Endothelial cell of umbilical vein (primary cell): ENCODE measurements around the gene PHEX. TPM values are rescaled to one million over a fixed set of nuclear protein-coding genes. Genes with fewer than 3 reads are reported as not detected.

Experiments
- BruUV-seq: library from RNA; stranded (reverse); fragments of 400-500 nt; replicated peaks from 2 replicates; lab custom pipeline; 2021; lab: Mats Ljungman, UMichigan
- CTCF ChIA-PET: fragments of 300-600, 350-600 bp; sonication (Branson Sonifier 250); formaldehyde crosslinking; loops from one replicate; lab custom pipeline; 2021; ENCODE audit warnings: antibody characterized with exemption, inconsistent platforms; lab: Charles Lee
- POLR2A ChIA-PET: fragments of 300-600, 350-600 bp; sonication (Branson Sonifier 250); formaldehyde crosslinking; loops from one replicate; lab custom pipeline; 2021; ENCODE audit warnings: antibody characterized with exemption, inconsistent platforms; lab: Charles Lee
- DNase-seq: peaks from one replicate; pipeline ENCODE4 v3.0.0-alpha.2; 2011; ENCODE audit warnings: low read depth, low spot score
- FAIRE-seq: peaks from 2 replicates; lab custom pipeline; 2011; peaks lifted over from hg19 to GRCh38; lab: Jason Lieb, UNC
- H2AFZ ChIP-seq: 2 replicates; pipeline ENCODE4 v1.6.0; 2012; ENCODE audit warnings: low read depth, low read length, control low read depth, inconsistent platforms
- H3K27ac ChIP-seq: 2 replicates; pipeline ENCODE4 v1.5.1; 2011; ENCODE audit warnings: low read depth, mild to moderate bottlenecking, control low read depth, low read length, moderate library complexity; ENCODE audit not compliant: insufficient read depth
- H3K27me3 ChIP-seq, 2 experiments: 2 replicates each; pipeline versions ENCODE4 v1.6.0 to v1.6.1; 2011; ENCODE audit warnings: low read length in 2 of 2, mixed read lengths in 1 of 2; ENCODE audit not compliant: control insufficient read depth in 2 of 2, insufficient read depth in 2 of 2
- H3K36me3 ChIP-seq, 2 experiments: 2 replicates in 1 of 2; 3 replicates in 1 of 2; pipeline ENCODE4 v1.5.1; 2011; ENCODE audit warnings: low read length in 2 of 2, mild to moderate bottlenecking in 1 of 2, moderate library complexity in 1 of 2; ENCODE audit not compliant: control insufficient read depth in 2 of 2, insufficient read depth in 2 of 2; ENCODE audit errors: extremely low read depth in 1 of 2
- H3K4me1 ChIP-seq: 3 replicates; pipeline ENCODE4 v1.5.1; 2011; ENCODE audit warnings: mild to moderate bottlenecking, low read length; ENCODE audit not compliant: control insufficient read depth, insufficient read depth; ENCODE audit errors: extremely low read depth
- H3K4me2 ChIP-seq: 2 replicates; pipeline ENCODE4 v1.6.1; 2011; ENCODE audit warnings: low read length, control low read depth, mixed read lengths; ENCODE audit not compliant: insufficient read depth
- H3K4me3 ChIP-seq, 3 experiments: fragments of 200-600 bp in 1 of 3; sonication (generic), shearing (Covaris generic) in 1 of 3; replicated peaks in 1 of 3; 2 replicates each; pipeline ENCODE4 v1.5.1; 2011 to 2016; ENCODE audit warnings: control low read depth in 3 of 3, low read length in 3 of 3, mild to moderate bottlenecking in 2 of 3, inconsistent platforms in 1 of 3, low read depth in 1 of 3, moderate library complexity in 1 of 3; ENCODE audit not compliant: insufficient read depth in 1 of 3
- H3K79me2 ChIP-seq: 2 replicates; pipeline ENCODE4 v1.6.0; 2012; ENCODE audit warnings: low read length, inconsistent platforms; ENCODE audit not compliant: control insufficient read depth, insufficient read depth
- H3K9ac ChIP-seq: replicated peaks from 2 replicates; pipeline ENCODE3; 2011; ENCODE audit warnings: low read length, control low read depth; ENCODE audit not compliant: insufficient read depth; ENCODE audit errors: extremely low read depth
- H3K9me1 ChIP-seq: replicated peaks from 3 replicates; pipeline ENCODE4 v1.6.0; 2011; ENCODE audit warnings: mild to moderate bottlenecking, low read length; ENCODE audit not compliant: control insufficient read depth, insufficient read depth; ENCODE audit errors: extremely low read depth
- H3K9me3 ChIP-seq: replicated peaks from 2 replicates; pipeline ENCODE4 v1.5.1; 2012; ENCODE audit warnings: low read length, inconsistent platforms; ENCODE audit not compliant: control insufficient read depth, insufficient read depth
- H4K20me1 ChIP-seq: replicated peaks from 2 replicates; pipeline ENCODE3; 2011; ENCODE audit warnings: mild to moderate bottlenecking, low read length; ENCODE audit not compliant: control insufficient read depth, insufficient read depth; ENCODE audit errors: extremely low read depth
- CTCF ChIP-seq, 2 donors: IDR thresholded peaks; 1 replicate in 1 of 2; 2 replicates in 1 of 2; pipeline ENCODE4 v1.5.1; 2011; ENCODE audit warnings: low read length in 2 of 2, mild to moderate bottlenecking in 2 of 2, moderate library complexity in 2 of 2, control low read depth in 1 of 2, inconsistent platforms in 1 of 2, low read depth in 1 of 2; ENCODE audit not compliant: insufficient read depth in 1 of 2; ENCODE audit errors: extremely low read depth in 1 of 2
- EZH2 ChIP-seq: IDR thresholded peaks from 2 replicates; pipeline ENCODE4 v1.6.1; 2012; ENCODE audit warnings: borderline replicate concordance, low read depth, mild to moderate bottlenecking, moderate library complexity, low read length, inconsistent platforms; ENCODE audit not compliant: severe bottlenecking
- FOS ChIP-seq: IDR thresholded peaks from 2 replicates; pipeline ENCODE4 v1.6.1; 2011; ENCODE audit warnings: mild to moderate bottlenecking, low read length, moderate library complexity, borderline replicate concordance; ENCODE audit not compliant: insufficient read depth
- GATA2 ChIP-seq: IDR thresholded peaks from 2 replicates; pipeline ENCODE4 v1.7.0; 2011; ENCODE audit warnings: low read depth, mild to moderate bottlenecking, moderate library complexity, mixed read lengths, low read length; ENCODE audit not compliant: insufficient read length, insufficient read depth
- JUN ChIP-seq: IDR thresholded peaks from 2 replicates; pipeline ENCODE4 v1.6.1; 2011; ENCODE audit warnings: borderline replicate concordance, low read depth; ENCODE audit not compliant: insufficient read length, insufficient read depth
- MAX ChIP-seq: IDR thresholded peaks from 2 replicates; pipeline ENCODE4 v1.6.1; 2011; ENCODE audit not compliant: insufficient read depth, insufficient read length
- MYC ChIP-seq: IDR thresholded peaks from one replicate; pipeline ENCODE4 v1.6.1; 2011; ENCODE audit warnings: mild to moderate bottlenecking, low read depth, low read length
- POLR2A ChIP-seq: IDR thresholded peaks from 2 replicates; pipeline ENCODE4 v1.6.1; 2012; ENCODE audit warnings: low read depth, mild to moderate bottlenecking, control low read depth, low read length
- POLR2AphosphoS5 ChIP-seq: IDR thresholded peaks from 2 replicates; pipeline ENCODE4 v1.6.1; 2012; ENCODE audit warnings: low read depth, mild to moderate bottlenecking, control low read depth, low read length, moderate library complexity; ENCODE audit not compliant: insufficient read depth
- dilution Hi-C: fragments of 300-500 bp; cut with MboI; formaldehyde crosslinking; loops from one replicate; pipeline ENCODE4 v1.15.0; 2019; ENCODE audit warnings: low sequenced_read_pairs; ENCODE audit not compliant: extremely low pct_ligation_motif_present
- intact Hi-C: fragments of 100-400 bp; cut with micrococcal nuclease; formaldehyde crosslinking; loops from one replicate; pipeline ENCODE4 v1.10.0; 2022
- polyA plus RNA-seq, 4 experiments: library from polyadenylated mRNA; depleted of rRNA in 3 of 4; stranded (reverse) in 3 of 4; unstranded in 1 of 4; fragments of >200 nt; gene quantifications; 2 replicates each; pipeline versions ENCODE4 v1.2.1 to v1.2.3, GENCODE V29; 2011 to 2012; ENCODE audit warnings: missing spikeins in 1 of 4
- total RNA-seq: library from RNA; stranded (reverse); gene quantifications from 2 replicates; pipeline ENCODE4 v1.2.3, GENCODE V29; 2021

The PHEX gene
- total and polyA plus RNA-seq, 2 donors (not counting 3 experiments of a cell fraction or from before 2014, with no cell fraction given): 0.07 to 0.44 TPM

- dilution Hi-C loops: no loop called here
- H3K9me3 ChIP-seq: no peaks in the 10 kb centered on the region
- H3K4me1 ChIP-seq: no peaks in the 10 kb centered on the region
- H2AFZ ChIP-seq: no peak overlapping the region
- no peak overlapping the region for H3K4me3 ChIP-seq
- no TSS peak for BruUV-seq
- no peaks in the 10 kb centered on the region for H4K20me1 ChIP-seq
- H3K9ac ChIP-seq: no peak overlapping the region
- FAIRE-seq (no peak), DNase-seq (no peak)
- no peak overlapping the region for H3K27ac ChIP-seq
- no peaks in the 10 kb centered on the region for H3K79me2 ChIP-seq
- H3K9me1 ChIP-seq: no peaks in the 10 kb centered on the region
- TF ChIP-seq EZH2 (no peak), FOS (no peak), GATA2 (no peak), CTCF (IDR thresholded peaks at IDR 0.05; ENCODE audit: extremely low read depth in 1 of 2, insufficient read depth in 1 of 2, low read depth in 1 of 2, low read length in 2 of 2) (no peak), POLR2A (no peak), MAX (no peak), POLR2AphosphoS5 (no peak), JUN (no peak), MYC (no peak)
- no peaks in the 10 kb centered on the region for H3K36me3 ChIP-seq
- no peak overlapping the region for H3K4me2 ChIP-seq
- POLR2A ChIA-PET: no interaction called here
- intact Hi-C loops: no loop called here
- CTCF ChIA-PET: no interaction called here
- H3K27me3 ChIP-seq: no peaks in the 10 kb centered on the region
Measured at GRCh38 chrX:22035236-22035635, 3.1 kb downstream of the PHEX start.
